A549 (cell line): ENCODE measurements around the gene COX4I2. TPM values are rescaled to one million over a fixed set of nuclear protein-coding genes. Genes with fewer than 3 reads are reported as not detected.

Experiments
- ATAC-seq, 2 experiments: fragments of 200-7000 bp in 1 of 2; fragments of >200 bp in 1 of 2; cut with Nextera tagmentation in 1 of 2; cut with Tn5 transposase in 1 of 2; 3 replicates each; pipeline versions ENCODE4 v1.8.0 to v1.9.1; 2018 to 2020; ENCODE audit warnings: mild to moderate bottlenecking in 1 of 2, moderate library complexity in 1 of 2
- CTCF ChIA-PET: fragments of 300-600 bp; sonication (Branson Sonifier 250); formaldehyde crosslinking; extraction: SDS; loops from one replicate; lab custom pipeline; 2021; ENCODE audit warnings: antibody characterized with exemption, inconsistent platforms; lab: Yijun Ruan, JAX
- POLR2A ChIA-PET: fragments of 350-600 bp; formaldehyde crosslinking; extraction: SDS; loops from one replicate; lab custom pipeline; 2021; ENCODE audit warnings: antibody characterized with exemption, inconsistent platforms; lab: Yijun Ruan, JAX
- DNase-seq, 2 experiments: peaks; one replicate each; pipeline versions ENCODE4 v3.0.0 to v3.0.0-alpha.2; 2011 to 2016; ENCODE audit warnings: low read depth in 1 of 2, low spot score in 1 of 2
- FAIRE-seq: peaks from 2 replicates; lab custom pipeline; 2011; peaks lifted over from hg19 to GRCh38; lab: Jason Lieb, UNC
- H3K27ac ChIP-seq, 2 experiments: fragments of >200 bp; sonication (Bioruptor Twin); formaldehyde crosslinking; 3 replicates each; pipeline ENCODE4 v1.5.1; 2016 to 2017
- H3K4me1 ChIP-seq: fragments of >200 bp; sonication (Bioruptor Twin); formaldehyde crosslinking; 3 replicates; pipeline ENCODE4 v1.6.1; 2016
- H3K4me2 ChIP-seq: fragments of >200 bp; sonication (Bioruptor Twin); formaldehyde crosslinking; 3 replicates; pipeline ENCODE4 v1.6.1; 2016
- H3K4me3 ChIP-seq: fragments of >200 bp; sonication (Bioruptor Twin); formaldehyde crosslinking; 3 replicates; pipeline ENCODE4 v1.5.1; 2016
- H3K9me3 ChIP-seq: fragments of >200 bp; sonication (Bioruptor Twin); formaldehyde crosslinking; 3 replicates; pipeline ENCODE4 v1.6.1; 2016
- BCL3 ChIP-seq: fragments of >200 bp; sonication (Bioruptor Twin); formaldehyde crosslinking; IDR thresholded peaks from 3 replicates; pipeline ENCODE4 v1.6.1; 2016
- CBX2 ChIP-seq: fragments of 200-600 bp; sonication (generic); IDR thresholded peaks from 2 replicates; pipeline ENCODE4 v1.6.1; 2016; ENCODE audit warnings: low read depth, mild to moderate bottlenecking, borderline replicate concordance
- CEBPB ChIP-seq, 2 experiments: fragments of >200 bp in 1 of 2; sonication (Bioruptor Twin) in 1 of 2; formaldehyde crosslinking in 1 of 2; IDR thresholded peaks; 2 replicates each; pipeline ENCODE4 v1.6.1; 2012 to 2016
- CHD4 ChIP-seq: fragments of 200-600 bp; sonication (generic); IDR thresholded peaks from 2 replicates; pipeline ENCODE4 v1.6.1; 2016; ENCODE audit warnings: antibody characterized with exemption, mild to moderate bottlenecking, borderline replicate concordance
- E2F6 ChIP-seq: IDR thresholded peaks from 2 replicates; pipeline ENCODE4 v1.6.1; 2012; ENCODE audit warnings: low read depth, borderline replicate concordance
- EHMT2 ChIP-seq: fragments of 200-600 bp; sonication (generic); IDR thresholded peaks from 2 replicates; pipeline ENCODE4 v1.6.1; 2016; ENCODE audit warnings: antibody characterized with exemption, low read depth, mild to moderate bottlenecking, moderate library complexity
- ELK1 ChIP-seq: fragments of 150-350 bp; IDR thresholded peaks from 2 replicates; pipeline ENCODE4 v1.6.1; 2014; ENCODE audit warnings: low read depth, mild to moderate bottlenecking, low read length
- ESRRA ChIP-seq: fragments of 150-350 bp; IDR thresholded peaks from 2 replicates; pipeline ENCODE4 v1.6.1; 2014; ENCODE audit warnings: mild to moderate bottlenecking, low read length, borderline replicate concordance
- FOSB ChIP-seq: fragments of 250-450 bp; sonication (Bioruptor Pico); IDR thresholded peaks from 2 replicates; pipeline ENCODE4 v1.5.0; 2020; ENCODE audit warnings: mild to moderate bottlenecking, moderate library complexity
- FOSL2 ChIP-seq, 2 experiments: fragments of 450-650 bp in 1 of 2; fragments of >200 bp in 1 of 2; sonication (Bioruptor Twin) in 1 of 2; formaldehyde crosslinking; IDR thresholded peaks; 2 replicates each; pipeline versions ENCODE4 v1.5.0 to v1.6.1; 2016 to 2020; ENCODE audit warnings: mild to moderate bottlenecking in 1 of 2, moderate library complexity in 1 of 2
- HDAC2 ChIP-seq: fragments of 200-600 bp; sonication (generic); IDR thresholded peaks from 2 replicates; pipeline ENCODE4 v1.6.1; 2016
- HMGXB4 ChIP-seq: fragments of 250-450 bp; sonication (Bioruptor Pico); IDR thresholded peaks from 2 replicates; pipeline ENCODE4 v1.5.0; 2021; ENCODE audit warnings: mild to moderate bottlenecking, moderate library complexity, borderline replicate concordance
- HOXB13 ChIP-seq: fragments of 250-450 bp; sonication (Bioruptor Pico); IDR thresholded peaks from 2 replicates; pipeline ENCODE4 v1.5.0; 2020; ENCODE audit warnings: low read depth, mild to moderate bottlenecking, moderate library complexity
- JUN ChIP-seq, 2 experiments: fragments of >200 bp; sonication (Bioruptor Twin); formaldehyde crosslinking; IDR thresholded peaks; 2 replicates in 1 of 2; 3 replicates in 1 of 2; pipeline ENCODE4 v1.6.1; 2016 to 2017
- JUNB ChIP-seq: fragments of >200 bp; sonication (Bioruptor Twin); formaldehyde crosslinking; IDR thresholded peaks from 2 replicates; pipeline ENCODE4 v1.6.1; 2016
- KDM1A ChIP-seq: fragments of 200-600 bp; sonication (generic); IDR thresholded peaks from 2 replicates; pipeline ENCODE4 v1.6.1; 2016; ENCODE audit warnings: low read depth, mild to moderate bottlenecking
- MAFK ChIP-seq: fragments of 450-650 bp; IDR thresholded peaks from 2 replicates; pipeline ENCODE4 v1.6.1; 2014; ENCODE audit not compliant: partially characterized antibody
- NFE2L2 ChIP-seq: fragments of 150-350 bp; conservative IDR thresholded peaks from 2 replicates; pipeline ENCODE4 v1.6.1; 2014; ENCODE audit warnings: low read length
- NR3C1 ChIP-seq: fragments of >200 bp; sonication (Bioruptor Twin); formaldehyde crosslinking; IDR thresholded peaks from 3 replicates; pipeline ENCODE4 v1.6.1; 2017
- PHF8 ChIP-seq: fragments of 200-600 bp; sonication (generic); IDR thresholded peaks from 2 replicates; pipeline ENCODE4 v1.6.1; 2016; ENCODE audit warnings: low read depth, mild to moderate bottlenecking, antibody characterized with exemption, moderate library complexity, borderline replicate concordance
- POLR2A ChIP-seq: IDR thresholded peaks from 2 replicates; pipeline ENCODE4 v1.6.1; 2012; ENCODE audit warnings: mild to moderate bottlenecking, low read length
- RARB ChIP-seq: fragments of 250-450 bp; sonication (Bioruptor Pico); IDR thresholded peaks from 2 replicates; pipeline ENCODE4 v1.8.0; 2021; ENCODE audit warnings: mild to moderate bottlenecking, moderate library complexity
- RCOR1 ChIP-seq: fragments of 150-350 bp; IDR thresholded peaks from 2 replicates; pipeline ENCODE4 v1.6.1; 2014; ENCODE audit warnings: antibody characterized with exemption, low read length, low read depth
- USF2 ChIP-seq: fragments of 450-650 bp; IDR thresholded peaks from 2 replicates; pipeline ENCODE4 v1.6.1; 2014; ENCODE audit warnings: antibody characterized with exemption
- ZC3H11A ChIP-seq: fragments of 450-650 bp; IDR thresholded peaks from 2 replicates; pipeline ENCODE4 v1.6.1; 2014; ENCODE audit warnings: antibody characterized with exemption, mild to moderate bottlenecking
- WGBS: methylation state at CpG from one replicate; pipeline ENCODE4 v1.1.6; 2017; ENCODE audit errors: missing lambda C conversion rate; 5-methylcytosine and 5-hydroxymethylcytosine counted together
- polyA plus RNA-seq, 4 experiments: library from polyadenylated mRNA; depleted of rRNA in 3 of 4; stranded (reverse); fragments of >200 nt; fragmentation: RNase III in 1 of 4; extraction: RNeasy Plus Mini Kit Qiagen cat#74134 plus additional on column Dnase treatment in 1 of 4; gene quantifications; 2 replicates in 3 of 4; 3 replicates in 1 of 4; pipeline ENCODE4 v1.2.3, GENCODE V29; 2011 to 2017

COX4I2 gene
- polyA plus RNA-seq, 2 of the 4 experiments (the other 2 are of a cell fraction): not detected

- ChIA-PET POLR2A (interaction anchor here (1.1 to 3.9 kb wide), 5 partner anchors 8 to 24 kb away, joined by 3 to 101 read pairs (median 24); partner anchors contain the start of gene ID1), CTCF (interaction anchor here (2.7 to 25.0 kb wide), 5 partner anchors 7 to 42 kb away, joined by 14 to 966 read pairs (median 80); partner anchors contain the start of gene ID1)
- FAIRE-seq: no peak
- H3K4me1 ChIP-seq: peaks cover 42% of the 10 kb centered on the region
- peak overlapping the region; percentile 2; the same call in 1 of the 3 replicates for H3K4me3 ChIP-seq
- ATAC-seq: no peak
- no peak for DNase-seq
- WGBS: 51% methylated on average over 4 of the region's 4 CpGs
- H3K4me2 ChIP-seq: peak overlapping the region; percentile 95
- peak overlapping the region; percentile 98 for H3K27ac ChIP-seq
- peak; percentile 15; the same call in 1 of the 2 replicates for TF ChIP-seq HOXB13 (CRISPR knock-in tag)
- TF ChIP-seq RCOR1: 0 out of 2 replicates have a peak, but pooled peaks have one; percentile 53
- no peak for TF ChIP-seq ELK1
- TF ChIP-seq RARB (CRISPR knock-in tag): 0 out of 2 replicates have a peak, but pooled peaks have one; percentile 33
- TF ChIP-seq CHD4: peak; percentile 73; the same call in 1 of the 2 replicates
- TF ChIP-seq JUN (IDR thresholded peaks at IDR 0.05): no peak; a peak in 1 of 5 replicates
- peak; percentile 87 for TF ChIP-seq HDAC2
- TF ChIP-seq PHF8: no peak
- no peak for TF ChIP-seq FOSL2 (IDR thresholded peaks at IDR 0.05)
- no peak for TF ChIP-seq FOSL2 (CRISPR knock-in tag; IDR thresholded peaks at IDR 0.05)
- peak; percentile 99 for TF ChIP-seq KDM1A
- TF ChIP-seq HMGXB4 (CRISPR knock-in tag): no peak
- H3K9me3 ChIP-seq: no peaks in the 10 kb centered on the region
These were observed 40.8 kb upstream of the COX4I2 start for GRCh38 chr20:31596831-31597480.

GRCh38 chr20:31597481-31597855, 40.2 kb upstream of the COX4I2 start:
- ATAC-seq (no peak), DNase-seq (no peak), FAIRE-seq (no peak)
- Histone ChIP-seq H3K4me2 (peak overlapping the region; percentile 95; the same call in 1 of the 3 replicates), H3K27ac (peak overlapping the region; percentile 98), H3K4me3 (no peak overlapping the region), H3K9me3 (no peaks in the 10 kb centered on the region), H3K4me1 (peaks cover 46% of the 10 kb centered on the region)
- TF ChIP-seq NR3C1 (no peak), JUNB (no peak), USF2 (no peak), MAFK (no peak), E2F6 (no peak)
- ChIA-PET POLR2A (interaction anchor here (1.1 to 3.9 kb wide), 4 partner anchors 7 to 24 kb away, joined by 3 to 101 read pairs (median 31); partner anchors contain the start of gene ID1), CTCF (interaction anchor here (3.4 to 25.0 kb wide), 4 partner anchors 10 to 43 kb away, joined by 19 to 966 read pairs (median 492); a partner anchor contains a TSS)
- WGBS: 86% methylated on average over 2 of the region's 2 CpGs

GRCh38 chr20:31602431-31602778, 35.3 kb upstream of the COX4I2 start:
- DNase-seq (no peak), ATAC-seq (no peak), FAIRE-seq (no peak)
- WGBS: 35% methylated on average over 4 of the region's 4 CpGs
- Histone ChIP-seq H3K4me2 (peak overlapping the region; percentile 94), H3K9me3 (no peaks in the 10 kb centered on the region), H3K27ac (peak overlapping the region; percentile 97 to 98), H3K4me1 (peaks cover 29% of the 10 kb centered on the region), H3K4me3 (no peak overlapping the region)
- ChIA-PET CTCF (interaction anchor here (1.5 to 25.0 kb wide), 6 partner anchors 7 to 48 kb away, joined by 3 to 966 read pairs (median 38); a partner anchor contains a TSS), POLR2A (interaction anchor here (0.8 to 8.1 kb wide), 6 partner anchors 9 to 40 kb away, joined by 4 to 265 read pairs (median 142); no protein-coding TSS in a partner anchor)
- TF ChIP-seq RCOR1 (no peak), ESRRA (no peak), NFE2L2 (no peak), FOSB (no peak), BCL3 (no peak), CEBPB (IDR thresholded peaks at IDR 0.05) (no peak), EHMT2 (no peak), ZC3H11A (no peak), CHD4 (no peak), POLR2A (no peak), CBX2 (no peak)
